Measurements from ENCODE around the gene ZNF154. TPM values are rescaled to one million over a fixed set of nuclear protein-coding genes. Genes with fewer than 3 reads are reported as not detected.

The ZNF154 gene
- total and polyA plus RNA-seq, 7 donors, result under 0.01 to 8.4 (median 6.8) TPM; not detected in 1

DNA sequence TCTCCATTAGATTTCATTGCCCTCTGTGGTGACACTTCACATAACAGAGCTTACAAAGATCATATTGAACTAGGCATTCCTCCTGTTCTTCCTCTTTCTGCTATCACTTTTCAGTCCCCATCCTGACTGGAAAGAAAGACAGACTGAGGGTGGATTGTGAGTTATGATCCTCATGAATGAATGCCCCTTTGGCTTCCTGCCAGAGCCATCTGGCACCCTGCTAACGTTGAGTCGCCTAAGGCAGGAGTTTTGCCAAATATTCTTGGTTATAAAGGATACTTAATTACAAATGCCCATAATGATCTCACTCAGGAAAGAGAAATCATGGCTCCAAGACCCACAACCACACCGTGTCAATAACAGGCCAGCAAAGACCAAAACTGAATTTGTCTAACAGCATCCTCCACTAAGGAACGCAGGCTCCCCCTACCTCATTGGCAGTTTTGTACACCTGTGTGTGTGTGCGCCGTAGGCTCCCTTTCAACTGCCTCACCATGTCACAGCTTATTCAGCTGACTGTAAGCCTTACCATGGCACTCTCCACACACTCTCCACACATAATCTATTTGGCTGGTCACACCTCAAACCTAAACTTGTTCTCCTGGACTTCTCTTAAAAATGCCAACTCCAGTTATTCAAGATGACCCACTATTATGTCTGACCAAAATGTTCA, 60.5 kb downstream of the ZNF154 start:
- TF ChIP-seq POLR2A (IDR thresholded peaks at IDR 0.05) (no peak), POLR2AphosphoS5 (IDR thresholded peaks at IDR 0.05) (no peak)
- H3K27me3 ChIP-seq, result no peaks in the 10 kb centered on the region
- no peak for DNase-seq
- intact Hi-C loops (cut with DNase I), result no loop called here
- H3K4me3 ChIP-seq, result no peak overlapping the region
- peaks cover 0 to 15% (median under 1%) of the 10 kb centered on the region in 4 donors for H3K9me3 ChIP-seq
- whole genome bisulfite sequencing, 2 donors, result 74 to 79% methylated on average over 6 of the region's 6 CpGs
- H3K4me1 ChIP-seq, result no peaks in the 10 kb centered on the region
- H3K36me3 ChIP-seq, result peaks cover 0 to 3% (median 0%) of the 10 kb centered on the region in 4 donors
- H3K27ac ChIP-seq, result no peak overlapping the region

Other genes starting within 250 kb of the ZNF154 start
- gene ZNF772, start 231.6 kb downstream of the ZNF154 start, total RNA-seq, result 10 to 100 TPM; 12.8 to 17.1 (median 15.5) TPM
- 1 to 10 TPM in 1 of 3 donors, under 1 TPM in 2; 0.23 to 3.4 (median 0.60) TPM for gene ZNF772, start 231.6 kb downstream of the ZNF154 start, polyA plus RNA-seq
- 10 to 100 TPM in 2 of 4 donors, 1 to 10 TPM in 2; 5.2 to 16.1 (median 11.1) TPM for gene ZNF419, start 221.5 kb downstream of the ZNF154 start, total RNA-seq
- 1 to 10 TPM; 1.4 to 3.9 (median 3.0) TPM for gene ZNF419, start 221.5 kb downstream of the ZNF154 start, polyA plus RNA-seq
- 10 to 100 TPM in 3 of 4 donors, 1 to 10 TPM in 1; 8.4 to 34.1 (median 20.9) TPM for gene ZNF773, start 209.3 kb downstream of the ZNF154 start, total RNA-seq
- gene ZNF773, start 209.3 kb downstream of the ZNF154 start, polyA plus RNA-seq, result 1 to 10 TPM; 1.2 to 4.6 (median 1.6) TPM
- 1 to 10 TPM; 4.2 to 6.4 (median 5.5) TPM for gene ZNF549, start 181.8 kb downstream of the ZNF154 start, total RNA-seq
- 1 to 10 TPM in 2 of 3 donors, under 1 TPM in 1; 0.46 to 2.6 (median 1.2) TPM for gene ZNF549, start 181.8 kb downstream of the ZNF154 start, polyA plus RNA-seq
- 1 to 10 TPM; 4.1 to 6.6 (median 5.0) TPM for gene ZNF550, start 149.3 kb downstream of the ZNF154 start, total RNA-seq
- 1 to 10 TPM in 2 of 3 donors, under 1 TPM in 1; 0.92 to 3.7 (median 1.2) TPM for gene ZNF550, start 149.3 kb downstream of the ZNF154 start, polyA plus RNA-seq
- gene ZNF416, start 130.3 kb downstream of the ZNF154 start, total RNA-seq, result 1 to 10 TPM; 3.1 to 5.5 (median 4.2) TPM
- 1 to 10 TPM in 1 of 3 donors, under 1 TPM in 2; 0.23 to 2.2 (median 0.60) TPM for gene ZNF416, start 130.3 kb downstream of the ZNF154 start, polyA plus RNA-seq
- gene ZIK1, start 125.1 kb downstream of the ZNF154 start, total RNA-seq, result 10 to 100 TPM in 1 of 4 donors, 1 to 10 TPM in 3; 4.8 to 10.5 (median 5.9) TPM
- 1 to 10 TPM in 1 of 3 donors, under 1 TPM in 2; 0.23 to 3.9 (median 0.60) TPM for gene ZIK1, start 125.1 kb downstream of the ZNF154 start, polyA plus RNA-seq
- gene ZNF530, start 109.3 kb downstream of the ZNF154 start, total RNA-seq, result 10 to 100 TPM in 1 of 4 donors, 1 to 10 TPM in 3; 1.2 to 12.5 (median 3.1) TPM
- gene ZNF530, start 109.3 kb downstream of the ZNF154 start, polyA plus RNA-seq, result 1 to 10 TPM; 1.4 to 3.3 (median 1.8) TPM
- gene ZNF134, start 95.0 kb downstream of the ZNF154 start, total RNA-seq, result 10 to 100 TPM; 10.8 to 23.2 (median 17.0) TPM
- 1 to 10 TPM in 2 of 3 donors, under 1 TPM in 1; 0.92 to 6.5 (median 4.2) TPM for gene ZNF134, start 95.0 kb downstream of the ZNF154 start, polyA plus RNA-seq
- 10 to 100 TPM; 11.8 to 14.4 (median 12.6) TPM for gene ZNF211, start 76.0 kb downstream of the ZNF154 start, total RNA-seq
- gene ZNF211, start 76.0 kb downstream of the ZNF154 start, polyA plus RNA-seq, result 1 to 10 TPM; 1.8 to 6.5 (median 3.0) TPM
- under 1 TPM in 1 of 4 donors, not detected in 3; 0.36 TPM for gene ZSCAN4, start 40.3 kb downstream of the ZNF154 start, total RNA-seq
- not detected for gene ZSCAN4, start 40.3 kb downstream of the ZNF154 start, polyA plus RNA-seq
- 10 to 100 TPM in 1 of 4 donors, 1 to 10 TPM in 3; 4.2 to 10.7 (median 6.6) TPM for gene ZNF551, start 27.2 kb downstream of the ZNF154 start, total RNA-seq
- gene ZNF551, start 27.2 kb downstream of the ZNF154 start, polyA plus RNA-seq, result 1 to 10 TPM in 1 of 3 donors, under 1 TPM in 2; 0.60 to 4.1 (median 0.92) TPM
- 10 to 100 TPM; 10.5 to 14.6 (median 13.5) TPM for gene ZNF671, start 18.4 kb upstream of the ZNF154 start, total RNA-seq
- 1 to 10 TPM in 1 of 3 donors, under 1 TPM in 2; 0.60 to 5.2 (median 0.69) TPM for gene ZNF671, start 18.4 kb upstream of the ZNF154 start, polyA plus RNA-seq
- 10 to 100 TPM in 3 of 4 donors, 1 to 10 TPM in 1; 8.3 to 12.5 (median 11.5) TPM for gene ZNF776, start 37.6 kb upstream of the ZNF154 start, total RNA-seq
- 1 to 10 TPM; 2.1 to 7.6 (median 6.6) TPM for gene ZNF776, start 37.6 kb upstream of the ZNF154 start, polyA plus RNA-seq
- 10 to 100 TPM; 14.7 to 17.3 (median 15.6) TPM for gene ZNF586, start 60.5 kb upstream of the ZNF154 start, total RNA-seq
- 10 to 100 TPM in 1 of 3 donors, 1 to 10 TPM in 2; 4.8 to 10.7 (median 6.2) TPM for gene ZNF586, start 60.5 kb upstream of the ZNF154 start, polyA plus RNA-seq
- gene ZNF552, start 105.7 kb upstream of the ZNF154 start, total RNA-seq, result 1 to 10 TPM; 2.4 to 7.1 (median 6.7) TPM
- gene ZNF552, start 105.7 kb upstream of the ZNF154 start, polyA plus RNA-seq, result 10 to 100 TPM; 12.1 to 15.0 (median 13.6) TPM
- gene ZNF587B, start 121.1 kb upstream of the ZNF154 start, total RNA-seq, result 10 to 100 TPM in 2 of 4 donors, 1 to 10 TPM in 2; 7.2 to 13.0 (median 9.5) TPM
- gene ZNF587B, start 121.1 kb upstream of the ZNF154 start, polyA plus RNA-seq, result 1 to 10 TPM; 1.2 to 9.8 (median 2.8) TPM
- 10 to 100 TPM; 22.8 to 39.0 (median 33.1) TPM for gene ZNF587, start 140.7 kb upstream of the ZNF154 start, total RNA-seq
- gene ZNF587, start 140.7 kb upstream of the ZNF154 start, polyA plus RNA-seq, result 10 to 100 TPM in 1 of 3 donors, 1 to 10 TPM in 2; 4.2 to 26.8 (median 4.2) TPM
- gene ZNF814, start 179.8 kb upstream of the ZNF154 start, total RNA-seq, result 10 to 100 TPM in 1 of 4 donors, 1 to 10 TPM in 3; 8.2 to 13.3 (median 9.0) TPM
- gene ZNF814, start 179.8 kb upstream of the ZNF154 start, polyA plus RNA-seq, result 1 to 10 TPM; 4.2 to 9.7 (median 9.2) TPM
- 10 to 100 TPM in 3 of 4 donors, 1 to 10 TPM in 1; 9.4 to 13.7 (median 12.5) TPM for gene ZNF417, start 207.4 kb upstream of the ZNF154 start, total RNA-seq
- 1 to 10 TPM; 1.2 to 5.6 (median 2.1) TPM for gene ZNF417, start 207.4 kb upstream of the ZNF154 start, polyA plus RNA-seq
- 10 to 100 TPM in 3 of 4 donors, 1 to 10 TPM in 1; 8.3 to 12.5 (median 10.8) TPM for gene ZNF418, start 226.2 kb upstream of the ZNF154 start, total RNA-seq
- gene ZNF418, start 226.2 kb upstream of the ZNF154 start, polyA plus RNA-seq, result 1 to 10 TPM in 1 of 3 donors, under 1 TPM in 1, not detected in 1; 0.60 to 2.7 TPM
- 1 to 10 TPM; 2.8 to 4.8 (median 3.8) TPM for gene ZNF256, start 238.5 kb upstream of the ZNF154 start, total RNA-seq
- gene ZNF256, start 238.5 kb upstream of the ZNF154 start, polyA plus RNA-seq, result 1 to 10 TPM in 2 of 3 donors, under 1 TPM in 1; 0.69 to 3.2 (median 2.4) TPM